Stimulated activated CD4-positive, alpha-beta T cell treated with anti-CD3 and anti-CD28 coated beads, Interleukin-4, amount 100 ng/mL, for 1 hour (primary cell): Measurements from ENCODE around the gene ALKBH4.
"Not testable (repeated sequence)": the region's sequence is repeated elsewhere in the genome, so short reads cannot be mapped to it uniquely, and the experiment has no call there.

ENCODE experiments used
- DNase-seq: peaks from one replicate; pipeline ENCODE4 v3.0.0-alpha.2; 2020

ALKBH4 gene

GRCh38 chr7:102474736-102475435, 10.2 kb upstream of the ALKBH4 start:
- not testable (repeated sequence) for DNase-seq

GRCh38 chr7:102474116-102474515, 9.5 kb upstream of the ALKBH4 start:
- not testable (repeated sequence) for DNase-seq

- no peak for DNase-seq
Observed at GRCh38 chr7:102473271-102473991, 8.8 kb upstream of the ALKBH4 start.

- no peak for DNase-seq
Observed at GRCh38 chr7:102472126-102473041, 7.7 kb upstream of the ALKBH4 start.

- DNase-seq, result no peak
Observed at GRCh38 chr7:102471791-102472125, 7.1 kb upstream of the ALKBH4 start.

- DNase-seq, result no peak
Observed at GRCh38 chr7:102469972-102470825, 5.5 kb upstream of the ALKBH4 start.

GRCh38 chr7:102469351-102469971, 4.8 kb upstream of the ALKBH4 start:
- no peak for DNase-seq

- DNase-seq, result no peak
Observed at GRCh38 chr7:102468478-102469350, 4.1 kb upstream of the ALKBH4 start.

GRCh38 chr7:102467581-102468477, 3.2 kb upstream of the ALKBH4 start:
- DNase-seq, result no peak

GRCh38 chr7:102466097-102466496, 1.4 kb upstream of the ALKBH4 start:
- no peak for DNase-seq

- DNase-seq, result no peak
Observed at GRCh38 chr7:102463841-102464576, 654 bp downstream of the ALKBH4 start.

- no peak for DNase-seq
Observed at GRCh38 chr7:102460467-102460866, 4.2 kb downstream of the ALKBH4 start.

GRCh38 chr7:102459221-102459844, 5.3 kb downstream of the ALKBH4 start:
- DNase-seq, result no peak

GRCh38 chr7:102457352-102457924, 7.2 kb downstream of the ALKBH4 start:
- no peak for DNase-seq

GRCh38 chr7:102456327-102456726, 8.3 kb downstream of the ALKBH4 start:
- no peak for DNase-seq

- no peak for DNase-seq
Observed at GRCh38 chr7:102455596-102455995, 9.1 kb downstream of the ALKBH4 start.

GRCh38 chr7:102454932-102455331, 9.7 kb downstream of the ALKBH4 start:
- DNase-seq, result not testable (repeated sequence)

GRCh38 chr7:102454468-102454867, 10.2 kb downstream of the ALKBH4 start:
- DNase-seq, result no peak
